ENCODE measurements around the gene PEX12. TPM values are rescaled to one million over a fixed set of nuclear protein-coding genes. Genes with fewer than 3 reads are reported as not detected.
"Not testable (repeated sequence)": the region's sequence is repeated elsewhere in the genome, so short reads cannot be mapped to it uniquely, and the experiment has no call there.

Gene PEX12
- total RNA-seq, 1 donor from 2014 or later = 4.6 TPM

- DNase-seq (ENCODE audit: extremely low read depth, low read depth, low spot score) = no peak
These were observed 610 bp upstream of the PEX12 start for GRCh38 chr17:35578929-35579432.

GRCh38 chr17:35577830-35578196, 558 bp downstream of the PEX12 start:
- no peak for DNase-seq (ENCODE audit: extremely low read depth, low read depth, low spot score)

GRCh38 chr17:35575759-35576158, 2.6 kb downstream of the PEX12 start:
- DNase-seq (ENCODE audit: extremely low read depth, low read depth, low spot score) = no peak

GRCh38 chr17:35569405-35569804, 9.0 kb downstream of the PEX12 start:
- no peak for DNase-seq (ENCODE audit: extremely low read depth, low read depth, low spot score)

GRCh38 chr17:35568561-35568960, 9.8 kb downstream of the PEX12 start:
- DNase-seq (ENCODE audit: extremely low read depth, low read depth, low spot score) = no peak

GRCh38 chr17:35566968-35567367, 11.4 kb downstream of the PEX12 start:
- DNase-seq (ENCODE audit: extremely low read depth, low read depth, low spot score) = no peak

GRCh38 chr17:35563181-35563580, 15.2 kb downstream of the PEX12 start:
- not testable (repeated sequence) for DNase-seq (ENCODE audit: extremely low read depth, low read depth, low spot score)

- no peak for DNase-seq (ENCODE audit: extremely low read depth, low read depth, low spot score)
These were observed 17.7 kb downstream of the PEX12 start, which contains the start of gene SLFN14 for GRCh38 chr17:35560703-35561102. Gene SLFN14, minus strand, starts transcription at chr17:35560819. Its CDS starts 2,757 bp downstream, at chr17:35558062.

GRCh38 chr17:35559495-35560210, 18.7 kb downstream of the PEX12 start:
- DNase-seq (ENCODE audit: extremely low read depth, low read depth, low spot score) = no peak

GRCh38 chr17:35557353-35557752, 21.0 kb downstream of the PEX12 start:
- no peak for DNase-seq (ENCODE audit: extremely low read depth, low read depth, low spot score)

- no peak for DNase-seq (ENCODE audit: extremely low read depth, low read depth, low spot score)
These were observed 22.7 kb downstream of the PEX12 start for GRCh38 chr17:35555691-35556090.

- no peak for DNase-seq (ENCODE audit: extremely low read depth, low read depth, low spot score)
These were observed 23.7 kb downstream of the PEX12 start for GRCh38 chr17:35554668-35555067.

- DNase-seq (ENCODE audit: extremely low read depth, low read depth, low spot score) = no peak
These were observed 25.1 kb downstream of the PEX12 start for GRCh38 chr17:35553310-35553709.

- no peak for DNase-seq (ENCODE audit: extremely low read depth, low read depth, low spot score)
These were observed 29.4 kb downstream of the PEX12 start for GRCh38 chr17:35548978-35549377.

GRCh38 chr17:35548208-35548810, 30.1 kb downstream of the PEX12 start:
- DNase-seq (ENCODE audit: extremely low read depth, low read depth, low spot score) = no peak

- no peak for DNase-seq (ENCODE audit: extremely low read depth, low read depth, low spot score)
These were observed 31.9 kb downstream of the PEX12 start for GRCh38 chr17:35546487-35546886.

GRCh38 chr17:35545150-35545549, 33.2 kb downstream of the PEX12 start:
- DNase-seq (ENCODE audit: extremely low read depth, low read depth, low spot score) = no peak

- no peak for DNase-seq (ENCODE audit: extremely low read depth, low read depth, low spot score)
These were observed 34.5 kb downstream of the PEX12 start for GRCh38 chr17:35543856-35544255.

GRCh38 chr17:35542990-35543389, 35.4 kb downstream of the PEX12 start:
- DNase-seq (ENCODE audit: extremely low read depth, low read depth, low spot score) = no peak

GRCh38 chr17:35541434-35541833, 36.9 kb downstream of the PEX12 start:
- DNase-seq (ENCODE audit: extremely low read depth, low read depth, low spot score) = no peak

GRCh38 chr17:35540589-35541404, 37.6 kb downstream of the PEX12 start:
- peak; percentile 73 for DNase-seq (ENCODE audit: extremely low read depth, low read depth, low spot score)

Measured in glomerular endothelial cell (primary cell).